ENCODE measurements around the gene ATXN7L1. TPM values are rescaled to one million over a fixed set of nuclear protein-coding genes. Genes with fewer than 3 reads are reported as not detected.

ATXN7L1 gene
- total and polyA plus RNA-seq, 2 of the 8 experiments (the other 6 are each of a cell fraction or from before 2014, with no cell fraction given), result 14.3 to 34.0 TPM

GRCh38 chr7:105718511-105718925 is 157.9 kb downstream of the ATXN7L1 start (continued):
- TF ChIP-seq CHD7 (IDR thresholded peaks at IDR 0.05; ENCODE audit: insufficient replicate concordance, low read length), result no peak

Measured in H1 (cell line).